HCT116 (cell line): ENCODE results near the gene INMT. TPM values are rescaled to one million over a fixed set of nuclear protein-coding genes. Genes with fewer than 3 reads are reported as not detected.

ENCODE experiments used
- ATAC-seq: fragments of 200-7000 bp; cut with Tn5 transposase; 2 replicates; pipeline ENCODE4 v1.9.1; 2020; ENCODE audit warnings: mild to moderate bottlenecking, moderate library complexity
- BruUV-seq: library from RNA; stranded (reverse); fragments of 400-500 nt; replicated peaks from 2 replicates; lab custom pipeline; 2021; lab: Mats Ljungman, UMichigan
- CTCF ChIA-PET: fragments of 300-600 bp; sonication (Branson Sonifier 250); formaldehyde crosslinking; loops from one replicate; lab custom pipeline; 2021; ENCODE audit warnings: antibody characterized with exemption; lab: Charles Lee
- POLR2A ChIA-PET: fragments of 300-600, 350-600 bp; sonication (Branson Sonifier 250); formaldehyde crosslinking; loops from one replicate; lab custom pipeline; 2021; ENCODE audit warnings: antibody characterized with exemption; lab: Charles Lee
- RAD21 ChIA-PET, 2 experiments: fragments of 300-600 bp; sonication (Branson Sonifier 250); formaldehyde crosslinking; loops; one replicate each; lab custom pipeline; 2023; ENCODE audit warnings: low total read pairs in 2 of 2; ENCODE audit not compliant: uncharacterized antibody in 2 of 2, unreplicated experiment in 2 of 2, low non-redundant PET in 1 of 2; lab: Charles Lee
- DNase-seq: peaks from one replicate; pipeline ENCODE4 v3.0.0-alpha.2; 2010; ENCODE audit warnings: low read depth, low spot score
- H2AFZ ChIP-seq: fragments of 200-600 bp; shearing (Covaris generic), sonication (generic); 2 replicates; pipeline ENCODE4 v1.6.1; 2017; ENCODE audit warnings: low read depth, mixed run types, mixed read lengths, antibody characterized with exemption, low read length; ENCODE audit not compliant: poor library complexity, severe bottlenecking
- H3K27ac ChIP-seq: 2 replicates; pipeline ENCODE4 v1.5.1; 2012; ENCODE audit warnings: low read depth, low read length
- H3K27me3 ChIP-seq: fragments of 200-600 bp; sonication (generic); 2 replicates; pipeline ENCODE4 v1.6.1; 2016; ENCODE audit warnings: mixed run types, low read length, mixed read lengths; ENCODE audit not compliant: insufficient read depth
- H3K36me3 ChIP-seq, 2 experiments: fragments of 200-500 bp in 1 of 2; fragments of 200-600 bp in 1 of 2; sonication (Bioruptor generic) in 1 of 2; sonication (generic) in 1 of 2; 2 replicates each; pipeline versions ENCODE4 v1.5.1 to v1.6.1; 2014 to 2016; ENCODE audit warnings: low read length in 2 of 2, inconsistent platforms in 1 of 2, mixed read lengths in 1 of 2, mixed run types in 1 of 2; ENCODE audit not compliant: insufficient read depth in 2 of 2, control insufficient read depth in 1 of 2
- H3K4me1 ChIP-seq, 2 experiments: fragments of 200-600 bp in 1 of 2; sonication (generic) in 1 of 2; 2 replicates each; pipeline versions ENCODE4 v1.5.1 to v1.6.1; 2012 to 2017; ENCODE audit warnings: low read length in 2 of 2, inconsistent platforms in 1 of 2, mild to moderate bottlenecking in 1 of 2, mixed read lengths in 1 of 2, mixed run types in 1 of 2, moderate library complexity in 1 of 2; ENCODE audit not compliant: insufficient read depth in 2 of 2, control insufficient read depth in 1 of 2
- H3K4me2 ChIP-seq: fragments of 200-600 bp; sonication (generic); 2 replicates; pipeline ENCODE4 v1.6.1; 2017; ENCODE audit warnings: mixed run types, low read length, mixed read lengths
- H3K4me3 ChIP-seq, 2 experiments: fragments of 200-600 bp in 1 of 2; sonication (generic) in 1 of 2; replicated peaks in 1 of 2; 2 replicates each; pipeline ENCODE4 v1.5.1; 2011 to 2016; ENCODE audit warnings: low read length in 2 of 2, control low read depth in 1 of 2, low read depth in 1 of 2, mild to moderate bottlenecking in 1 of 2, mixed read lengths in 1 of 2, mixed run types in 1 of 2
- H3K79me2 ChIP-seq: fragments of 200-600 bp; sonication (generic); 2 replicates; pipeline ENCODE4 v1.6.1; 2017; ENCODE audit warnings: mild to moderate bottlenecking, mixed run types, low read length, moderate library complexity, mixed read lengths; ENCODE audit not compliant: insufficient read depth
- H3K9ac ChIP-seq: fragments of 200-600 bp; sonication (generic); 2 replicates; pipeline ENCODE4 v1.6.1; 2016; ENCODE audit warnings: low read length, mixed read lengths
- H3K9me2 ChIP-seq: fragments of 200-600 bp; sonication (generic), shearing (Covaris generic); 2 replicates; pipeline ENCODE4 v1.6.1; 2017; ENCODE audit warnings: mixed run types, mild to moderate bottlenecking, moderate library complexity; ENCODE audit not compliant: insufficient read depth
- H3K9me3 ChIP-seq, 2 experiments: fragments of 200-500 bp in 1 of 2; fragments of 200-600 bp in 1 of 2; sonication (Bioruptor generic) in 1 of 2; sonication (generic) in 1 of 2; 2 replicates each; pipeline ENCODE4 v1.6.1; 2014 to 2017; ENCODE audit warnings: low read length in 2 of 2, mixed read lengths in 2 of 2, inconsistent platforms in 1 of 2, low read depth in 1 of 2, mild to moderate bottlenecking in 1 of 2, mixed run types in 1 of 2, moderate library complexity in 1 of 2; ENCODE audit not compliant: control insufficient read depth in 1 of 2, insufficient read depth in 1 of 2
- H4K20me1 ChIP-seq: fragments of 200-600 bp; sonication (generic), shearing (Covaris generic); 2 replicates; pipeline ENCODE4 v1.6.1; 2017; ENCODE audit warnings: mixed run types, mild to moderate bottlenecking, moderate library complexity; ENCODE audit not compliant: insufficient read depth
- ATF3 ChIP-seq: IDR thresholded peaks from 2 replicates; pipeline ENCODE4 v1.6.1; 2012
- CEBPB ChIP-seq: IDR thresholded peaks from 2 replicates; pipeline ENCODE4 v1.6.1; 2012; ENCODE audit warnings: low read depth
- CTCF ChIP-seq, 3 experiments: fragments of 200-600 bp in 1 of 3; sonication (generic) in 1 of 3; IDR thresholded peaks in 2 of 3; conservative IDR thresholded peaks in 1 of 3; 2 replicates each; pipeline ENCODE4 v1.5.1; 2012 to 2017; ENCODE audit warnings: low read depth in 2 of 3, low read length in 2 of 3, antibody characterized with exemption in 1 of 3, borderline replicate concordance in 1 of 3, control low read depth in 1 of 3, mild to moderate bottlenecking in 1 of 3, mixed read lengths in 1 of 3, mixed run types in 1 of 3, moderate library complexity in 1 of 3; ENCODE audit not compliant: insufficient read depth in 1 of 3
- SIN3A ChIP-seq: IDR thresholded peaks from 2 replicates; pipeline ENCODE4 v1.6.1; 2012; ENCODE audit warnings: low read depth
- SP1 ChIP-seq: IDR thresholded peaks from 2 replicates; pipeline ENCODE4 v1.6.1; 2012; ENCODE audit warnings: low read depth
- SRF ChIP-seq: IDR thresholded peaks from 2 replicates; pipeline ENCODE4 v1.6.1; 2012; ENCODE audit warnings: low read depth
- TCF7L2 ChIP-seq: IDR thresholded peaks from 2 replicates; pipeline ENCODE4 v1.7.0; 2011; ENCODE audit warnings: borderline replicate concordance, inconsistent platforms; ENCODE audit not compliant: insufficient read depth, insufficient read length; ENCODE audit errors: extremely low read depth
- ZFX ChIP-seq: fragments of 450-650 bp; IDR thresholded peaks from 2 replicates; pipeline ENCODE4 v1.6.1; 2017
- intact Hi-C: fragments of 100-400 bp; cut with micrococcal nuclease; formaldehyde crosslinking; loops from 2 replicates; pipeline ENCODE4 v1.10.0; 2022
- total RNA-seq: library from RNA; stranded (reverse); gene quantifications from one replicate; pipeline ENCODE4 v1.2.1, GENCODE V29; 2021; ENCODE audit not compliant: unreplicated experiment

The INMT gene
- total RNA-seq, 1 experiment from 2014 or later = 0.32 TPM

- no peak overlapping the region for H3K27ac ChIP-seq
- H3K4me3 ChIP-seq = no peak overlapping the region
- no peak overlapping the region for H2AFZ ChIP-seq
- TF ChIP-seq CTCF (IDR thresholded peaks at IDR 0.05 in 2 of 3, conservative IDR thresholded peaks at IDR 0.05 in 1 of 3; ENCODE audit: borderline replicate concordance in 1 of 3, insufficient read depth in 1 of 3, low read depth in 2 of 3, low read length in 2 of 3) (0 out of 6 replicates have a peak, but pooled peaks of 1 of the 3 experiments have one; percentile 14), SRF (no peak)
- BruUV-seq = no TSS peak
- CTCF ChIA-PET = no interaction called here
- H3K9me3 ChIP-seq = no peaks in the 10 kb centered on the region
- H3K9ac ChIP-seq = no peak overlapping the region
- intact Hi-C loops = no loop called here
- H3K4me1 ChIP-seq = peaks cover 0 to 7% of the 10 kb centered on the region in 2 experiments; a peak in 3 of 4 replicates
- H3K27me3 ChIP-seq = no peaks in the 10 kb centered on the region
- H3K79me2 ChIP-seq = peaks cover 41% of the 10 kb centered on the region; the same call in 1 of the 2 replicates
- ATAC-seq (no peak), DNase-seq (no peak)
- no peak overlapping the region for H3K4me2 ChIP-seq
- POLR2A ChIA-PET = no interaction called here
- no peaks in the 10 kb centered on the region for H4K20me1 ChIP-seq
- H3K36me3 ChIP-seq = peaks cover 5 to 7% of the 10 kb centered on the region in 2 experiments; a peak in 2 of 4 replicates
- H3K9me2 ChIP-seq = no peaks in the 10 kb centered on the region
- RAD21 ChIA-PET = no interaction called here
Observed at GRCh38 chr7:30775992-30776391, 24.1 kb downstream of the INMT start.

GRCh38 chr7:30776971-30777370 lies 25.0 kb downstream of the INMT start:
- H4K20me1 ChIP-seq = no peaks in the 10 kb centered on the region
- no peak overlapping the region for H3K27ac ChIP-seq
- peaks cover 0 to 6% of the 10 kb centered on the region in 2 experiments; a peak in 3 of 4 replicates for H3K4me1 ChIP-seq
- H3K9me3 ChIP-seq = no peaks in the 10 kb centered on the region
- H3K27me3 ChIP-seq = no peaks in the 10 kb centered on the region
- no TSS peak for BruUV-seq
- H2AFZ ChIP-seq = no peak overlapping the region
- intact Hi-C loops = no loop called here
- H3K9me2 ChIP-seq = no peaks in the 10 kb centered on the region
- POLR2A ChIA-PET = no interaction called here
- no peak overlapping the region for H3K4me2 ChIP-seq
- DNase-seq (no peak), ATAC-seq (no peak)
- no peak overlapping the region for H3K4me3 ChIP-seq
- H3K9ac ChIP-seq = no peak overlapping the region
- H3K79me2 ChIP-seq = peaks cover 37% of the 10 kb centered on the region; the same call in 1 of the 2 replicates
- CTCF ChIA-PET = no interaction called here
- TF ChIP-seq ATF3 = no peak
- TF ChIP-seq SRF = no peak
- no peak for TF ChIP-seq SIN3A
- TF ChIP-seq CEBPB = no peak
- no peak for TF ChIP-seq ZFX
- no peak for TF ChIP-seq TCF7L2
- no peak for TF ChIP-seq SP1
- RAD21 ChIA-PET = no interaction called here
- H3K36me3 ChIP-seq = peaks cover 5 to 9% of the 10 kb centered on the region in 2 experiments; a peak in 2 of 4 replicates
